Measurements from ENCODE around the gene ZNF83. TPM values are rescaled to one million over a fixed set of nuclear protein-coding genes. Genes with fewer than 3 reads are reported as not detected.
"Not testable (repeated sequence)": the region's sequence is repeated elsewhere in the genome, so short reads cannot be mapped to it uniquely, and the experiment has no call there.

ZNF83 gene
- total RNA-seq: 1 to 10 TPM; 2.5 to 5.9 (median 3.3) TPM
- long read RNA-seq: 0 reads

DNA sequence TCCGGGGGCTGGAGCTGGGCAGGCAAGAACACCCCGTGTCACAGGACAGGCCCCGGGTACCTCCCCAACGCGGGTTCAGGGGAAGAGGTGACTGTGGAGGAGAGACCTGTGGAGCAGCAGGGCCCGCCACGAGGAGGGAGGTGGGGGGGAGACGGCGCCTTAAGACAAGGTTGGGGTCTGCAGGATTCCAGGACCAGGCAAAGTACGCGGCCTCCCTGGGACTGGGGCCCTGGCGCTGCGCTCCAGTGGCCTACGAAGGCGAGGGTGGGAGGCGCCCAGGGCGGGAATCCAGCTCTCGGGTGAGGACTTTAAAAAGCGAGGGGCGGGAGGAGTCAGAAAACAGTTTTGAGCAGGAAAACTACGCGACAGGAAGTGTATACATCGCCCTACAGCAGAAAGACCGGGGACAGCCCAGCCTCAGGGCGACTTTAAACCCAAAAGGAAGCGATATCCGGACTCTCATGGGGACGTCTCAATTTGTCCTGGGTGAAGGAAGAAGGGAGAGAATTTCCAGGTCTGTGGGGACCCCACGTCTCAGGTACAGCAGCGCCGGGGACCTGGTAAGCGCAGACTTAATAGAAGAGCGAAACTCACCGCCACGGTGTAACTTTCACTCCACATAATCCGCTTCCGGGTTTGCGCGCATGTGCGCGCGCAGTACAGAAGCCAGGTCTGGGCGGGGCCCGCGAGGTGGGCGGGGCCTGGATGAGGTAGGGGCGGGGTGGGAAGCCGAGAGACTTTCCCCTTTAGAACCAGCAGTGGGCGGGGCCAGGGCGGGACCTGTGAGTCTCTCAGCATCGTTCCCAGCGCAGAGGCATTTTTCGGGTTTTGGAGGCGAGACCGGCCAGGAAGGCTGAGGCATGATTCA lies at the start of gene ZNF83:
Gene ZNF83, minus strand, starts transcription at position 638 of the 868 bp plus-strand sequence.
- Histone ChIP-seq H3K36me3 (no peaks in the 10 kb centered on the region), H3K4me1 (peaks cover 0 to 6% (median 0%) of the 10 kb centered on the region in 4 donors), H3K27ac (peak within 1 kb of the TSS; percentile 29 to 68 (median 43)), H3K4me3 (peak within 1 kb of the TSS; percentile 50 to 64 (median 56)), H3K9me3 (no peaks in the 10 kb centered on the region), H3K27me3 (no peaks in the 10 kb centered on the region)
- DNase-seq (peak; percentile 87 to 94 (median 91)), ATAC-seq (peak; percentile 97 to 100 (median 99))
- intact Hi-C loops (cut with DNase I): no loop called here
- TF ChIP-seq POLR2A (IDR thresholded peaks at IDR 0.05) (no peak), CTCF (IDR thresholded peaks at IDR 0.05) (no peak)
- 2% methylated on average over 38 of the region's 55 CpGs for WGBS (ENCODE audit: insufficient coverage, low coverage, low lambda C conversion rate, missing lambda C conversion rate)

DNA sequence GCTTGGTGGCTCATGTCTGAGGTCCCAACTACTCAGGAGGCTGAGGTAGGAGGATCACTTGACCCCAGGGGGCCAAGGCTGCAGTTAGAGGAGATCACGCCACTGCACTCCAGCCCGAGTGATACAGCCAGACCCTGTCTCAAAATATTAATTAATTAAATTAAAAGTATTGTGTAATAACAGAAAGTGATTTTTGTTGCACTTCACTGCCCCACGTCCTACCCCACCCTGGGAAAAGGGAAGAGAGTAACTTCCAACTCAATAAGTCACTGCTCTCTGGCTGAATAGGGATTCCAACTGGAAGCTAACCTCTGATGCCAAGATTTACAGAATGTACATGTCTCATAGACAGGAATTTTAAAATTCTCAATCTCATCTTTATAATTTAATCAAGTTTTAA lies 49.5 kb upstream of the ZNF83 start:
- Histone ChIP-seq H3K27me3 (no peaks in the 10 kb centered on the region), H3K4me1 (no peaks in the 10 kb centered on the region), H3K27ac (no peak overlapping the region), H3K9me3 (peaks cover 0 to under 1% (median 0%) of the 10 kb centered on the region in 4 donors), H3K36me3 (no peaks in the 10 kb centered on the region), H3K4me3 (no peak overlapping the region)
- DNase-seq: no peak
- WGBS (ENCODE audit: insufficient coverage, low coverage, low lambda C conversion rate, missing lambda C conversion rate): 81% methylated on average over 3 of the region's 3 CpGs
- intact Hi-C loops (cut with DNase I): no loop called here
- no peak for TF ChIP-seq CTCF (IDR thresholded peaks at IDR 0.05)
- no peak for TF ChIP-seq POLR2A (IDR thresholded peaks at IDR 0.05)
- ATAC-seq: no peak

DNA sequence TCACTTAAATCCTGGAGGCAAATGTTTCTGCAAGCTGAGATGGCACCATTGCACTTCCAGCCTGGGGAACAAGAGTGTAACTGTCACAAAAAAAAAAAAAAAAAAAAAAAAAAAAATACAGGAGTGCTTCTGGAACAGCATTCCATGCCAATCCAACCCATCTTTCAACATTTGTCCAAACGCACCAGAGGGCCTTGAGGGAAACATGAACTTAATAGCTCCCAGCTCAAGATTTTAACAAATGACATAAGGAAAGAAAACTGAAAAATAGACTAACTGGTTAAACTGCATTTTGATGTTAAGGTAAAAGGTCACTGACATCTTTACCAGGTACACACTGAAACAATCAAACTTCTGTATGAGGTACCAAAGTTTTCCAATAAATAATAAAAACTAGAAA lies 47.7 kb upstream of the ZNF83 start:
- Histone ChIP-seq H3K36me3 (no peaks in the 10 kb centered on the region), H3K4me3 (no peak overlapping the region), H3K4me1 (no peaks in the 10 kb centered on the region), H3K9me3 (peaks cover 0 to 3% (median 0%) of the 10 kb centered on the region in 4 donors), H3K27ac (no peak overlapping the region), H3K27me3 (no peaks in the 10 kb centered on the region)
- no peak for TF ChIP-seq POLR2A (IDR thresholded peaks at IDR 0.05)
- no peak for TF ChIP-seq CTCF (IDR thresholded peaks at IDR 0.05)
- DNase-seq (no peak), ATAC-seq (no peak)
- WGBS (ENCODE audit: insufficient coverage, low coverage, low lambda C conversion rate, missing lambda C conversion rate): 33% methylated on average over 1 of the region's 1 CpG
- intact Hi-C loops (cut with DNase I): no loop called here

DNA sequence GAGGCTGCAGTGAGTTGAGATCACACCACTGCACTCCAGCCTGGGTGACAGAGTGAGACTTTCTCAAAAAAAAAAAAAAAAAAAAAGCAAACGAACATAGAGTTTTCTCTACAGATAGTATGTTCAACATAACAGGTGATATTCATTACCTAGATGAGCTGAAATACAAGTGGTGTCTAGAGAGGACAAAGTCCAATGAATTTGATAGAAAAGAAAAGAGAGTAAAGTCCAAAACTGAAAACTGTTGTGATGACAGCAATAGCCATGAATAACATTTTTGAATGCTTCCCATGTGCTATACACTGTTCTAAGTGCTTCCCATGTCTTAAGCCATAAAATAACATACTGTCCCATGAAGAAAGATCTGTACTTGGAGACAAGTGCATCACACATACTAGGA lies 43.1 kb upstream of the ZNF83 start:
- ATAC-seq; intact Hi-C loops (cut with DNase I); H3K9me3 ChIP-seq; H3K36me3 ChIP-seq; DNase-seq; H3K27me3 ChIP-seq; H3K27ac ChIP-seq; H3K4me1 ChIP-seq; H3K4me3 ChIP-seq: not testable (repeated sequence)
- WGBS (ENCODE audit: insufficient coverage, low coverage, low lambda C conversion rate, missing lambda C conversion rate): 50% methylated on average over 1 of the region's 1 CpG

- TF ChIP-seq CTCF (IDR thresholded peaks at IDR 0.05): no peak
- TF ChIP-seq POLR2A (IDR thresholded peaks at IDR 0.05): no peak
Observed at GRCh38 chr19:52679598-52679997, 41.4 kb upstream of the ZNF83 start.

DNA sequence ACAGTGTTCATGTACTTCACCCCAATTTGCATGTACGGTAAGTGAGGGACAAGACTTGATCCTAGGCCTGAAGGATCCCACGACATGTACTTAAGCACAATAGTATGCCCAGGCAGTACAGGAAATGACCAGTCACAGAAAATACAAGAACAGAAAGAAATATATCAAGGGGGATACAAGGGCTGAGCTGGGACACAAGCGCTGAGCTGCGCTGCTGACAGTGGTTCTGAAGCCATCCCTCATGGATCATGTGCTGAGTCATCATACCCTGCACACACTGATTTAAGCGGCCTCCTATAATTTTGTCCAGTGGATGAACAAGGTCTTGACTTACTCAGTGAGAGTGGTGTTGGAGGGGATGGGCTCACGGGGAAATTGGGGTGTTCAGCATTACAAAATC lies 37.1 kb upstream of the ZNF83 start:
- H3K9me3 ChIP-seq; H3K27ac ChIP-seq; ATAC-seq; DNase-seq; H3K4me1 ChIP-seq; intact Hi-C loops (cut with DNase I); H3K36me3 ChIP-seq; H3K4me3 ChIP-seq; H3K27me3 ChIP-seq: not testable (repeated sequence)
- WGBS (ENCODE audit: insufficient coverage, low coverage, low lambda C conversion rate, missing lambda C conversion rate): 87% methylated on average over 6 of the region's 6 CpGs

More at GRCh38 chr19:52679598-52679997, 41.4 kb upstream of the ZNF83 start:
- H3K27me3 ChIP-seq: no peaks in the 10 kb centered on the region
- no peaks in the 10 kb centered on the region for H3K36me3 ChIP-seq
- no peak for DNase-seq
- intact Hi-C loops (cut with DNase I): no loop called here
- no peak for ATAC-seq
- no peak overlapping the region for H3K4me3 ChIP-seq
- peaks cover 0 to 3% (median 0%) of the 10 kb centered on the region in 4 donors for H3K9me3 ChIP-seq
- H3K27ac ChIP-seq: no peak overlapping the region
- 72% methylated on average over 2 of the region's 5 CpGs for WGBS (ENCODE audit: insufficient coverage, low coverage, low lambda C conversion rate, missing lambda C conversion rate)
- H3K4me1 ChIP-seq: no peaks in the 10 kb centered on the region

Data from right lobe of liver (tissue), 6 donors.